NT2/D1 (cell line): ENCODE measurements around the gene PIK3C2G.
"Not testable (repeated sequence)": the region's sequence is repeated elsewhere in the genome, so short reads cannot be mapped to it uniquely, and the experiment has no call there.

Source experiments
- YY1 ChIP-seq: IDR thresholded peaks from 2 replicates; pipeline ENCODE4 v1.6.1; 2011; ENCODE audit not compliant: insufficient read length, insufficient read depth
- ZNF274 ChIP-seq: IDR thresholded peaks from 2 replicates; pipeline ENCODE4 v1.6.1; 2011; ENCODE audit warnings: mild to moderate bottlenecking, low read depth, low read length

- TF ChIP-seq ZNF274, YY1: not testable (repeated sequence)
Measured at GRCh38 chr12:18542497-18542896, 281.2 kb downstream of the PIK3C2G start.
